HUES48 (cell line): ENCODE measurements around the gene HOXC5.
A peak's percentile ranks its signal among the peaks of the same experiment; 100 is the strongest.

ENCODE experiments used
- H3K27ac ChIP-seq: one replicate; pipeline ENCODE4 v1.7.0; 2013; ENCODE audit warnings: low read depth, low read length, inconsistent platforms
- H3K27me3 ChIP-seq: 2 replicates; pipeline ENCODE4 v1.6.1; 2013; ENCODE audit warnings: mild to moderate bottlenecking, low read length; ENCODE audit not compliant: control insufficient read depth, insufficient read depth
- H3K36me3 ChIP-seq: 2 replicates; pipeline ENCODE4 v1.6.1; 2013; ENCODE audit warnings: low read length; ENCODE audit not compliant: control insufficient read depth, insufficient read depth
- H3K4me1 ChIP-seq: 2 replicates; pipeline ENCODE4 v1.6.1; 2013; ENCODE audit warnings: mild to moderate bottlenecking, low read length; ENCODE audit not compliant: control insufficient read depth, insufficient read depth
- H3K4me3 ChIP-seq: 2 replicates; pipeline ENCODE4 v1.5.1; 2013; ENCODE audit warnings: mild to moderate bottlenecking, low read depth, low read length
- H3K9ac ChIP-seq: 2 replicates; pipeline ENCODE4 v1.6.1; 2013; ENCODE audit warnings: mild to moderate bottlenecking, low read depth, low read length, moderate library complexity
- H3K9me3 ChIP-seq: 2 replicates; pipeline ENCODE4 v1.6.1; 2013; ENCODE audit warnings: low read length; ENCODE audit not compliant: control insufficient read depth, insufficient read depth

Gene HOXC5

GRCh38 chr12:54032086-54032619 lies 697 bp upstream of the HOXC5 start:
- H3K4me3 ChIP-seq: no peak overlapping the region
- no peaks in the 10 kb centered on the region for H3K9me3 ChIP-seq
- H3K9ac ChIP-seq: no peak overlapping the region
- H3K36me3 ChIP-seq: no peaks in the 10 kb centered on the region
- no peak overlapping the region for H3K27ac ChIP-seq
- peaks cover 7% of the 10 kb centered on the region; the same call in 1 of the 2 replicates for H3K4me1 ChIP-seq
- peaks cover 100% of the 10 kb centered on the region for H3K27me3 ChIP-seq

DNA sequence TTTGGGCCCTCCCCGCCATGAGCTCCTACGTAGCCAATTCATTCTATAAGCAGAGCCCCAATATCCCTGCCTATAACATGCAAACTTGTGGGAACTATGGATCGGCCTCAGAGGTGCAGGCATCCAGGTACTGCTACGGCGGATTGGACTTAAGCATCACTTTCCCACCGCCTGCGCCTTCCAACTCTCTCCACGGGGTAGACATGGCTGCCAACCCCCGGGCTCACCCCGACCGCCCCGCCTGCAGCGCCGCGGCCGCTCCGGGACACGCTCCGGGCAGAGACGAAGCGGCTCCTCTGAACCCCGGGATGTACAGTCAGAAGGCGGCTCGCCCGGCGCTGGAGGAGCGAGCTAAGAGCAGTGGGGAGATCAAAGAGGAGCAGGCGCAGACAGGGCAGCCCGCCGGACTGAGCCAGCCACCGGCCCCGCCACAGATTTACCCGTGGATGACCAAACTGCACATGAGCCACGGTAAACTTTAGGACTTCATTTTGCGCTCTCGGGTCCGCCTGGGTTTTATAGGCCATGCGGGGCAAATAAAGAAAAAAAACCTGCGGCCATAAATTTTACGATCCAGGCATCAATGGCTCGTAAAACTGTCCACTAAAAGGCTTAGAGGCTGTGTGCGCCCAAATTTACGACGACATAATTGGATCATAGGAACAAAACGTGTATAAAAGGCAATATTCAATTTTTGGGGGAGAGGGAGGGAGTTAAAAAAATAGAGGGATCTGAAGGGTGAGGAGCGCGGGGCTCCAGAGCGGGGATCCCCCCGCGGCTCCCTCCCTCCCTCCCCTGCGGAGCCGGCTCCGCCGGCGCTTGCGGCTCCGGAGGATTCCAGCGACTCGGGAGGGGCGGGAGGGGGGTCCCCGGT lies 493 bp downstream of the HOXC5 start:
- Histone ChIP-seq H3K9ac (no peak overlapping the region), H3K9me3 (no peaks in the 10 kb centered on the region), H3K27ac (no peak overlapping the region), H3K4me3 (0 out of 2 replicates have a peak overlapping the region, but pooled peaks have one; percentile 9), H3K4me1 (peaks cover 7% of the 10 kb centered on the region; the same call in 1 of the 2 replicates), H3K27me3 (peaks cover 100% of the 10 kb centered on the region), H3K36me3 (no peaks in the 10 kb centered on the region)

DNA sequence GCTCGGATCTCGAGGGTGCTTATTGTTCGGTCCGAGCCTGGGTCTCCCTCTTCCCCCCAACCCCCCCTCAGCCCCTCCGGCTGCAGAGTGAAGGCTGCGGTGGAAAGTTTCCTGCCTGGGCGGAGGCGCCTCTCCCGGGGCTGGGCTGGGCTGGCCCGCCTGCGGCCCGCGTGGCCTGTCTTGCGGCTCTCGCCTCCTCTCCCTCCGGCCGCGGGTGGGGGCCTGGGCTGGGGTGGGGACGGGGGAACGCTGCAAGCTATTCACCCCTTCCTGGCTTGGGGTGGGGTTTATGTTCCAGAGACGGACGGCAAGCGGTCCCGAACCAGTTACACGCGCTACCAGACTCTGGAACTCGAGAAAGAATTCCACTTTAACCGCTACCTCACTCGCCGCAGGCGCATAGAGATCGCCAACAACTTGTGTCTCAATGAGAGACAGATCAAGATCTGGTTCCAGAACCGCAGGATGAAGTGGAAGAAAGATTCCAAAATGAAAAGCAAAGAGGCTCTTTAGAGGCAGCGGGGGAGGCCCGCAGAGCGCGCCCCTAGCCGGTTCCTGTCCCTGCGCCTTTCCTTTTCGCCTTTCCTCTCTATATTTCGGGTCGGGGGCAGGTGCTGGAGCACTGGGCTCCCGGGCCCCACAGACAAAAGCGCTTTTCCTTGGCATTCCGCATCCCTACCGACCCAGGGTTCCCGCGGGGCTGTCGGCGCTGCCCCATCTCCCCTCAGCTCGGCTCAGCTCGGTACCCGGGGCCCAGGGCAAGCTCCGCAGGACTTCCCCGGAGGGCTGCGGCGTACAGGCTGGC lies 1.3 kb downstream of the HOXC5 start:
- H3K36me3 ChIP-seq: no peaks in the 10 kb centered on the region
- H3K27me3 ChIP-seq: peaks cover 100% of the 10 kb centered on the region
- peaks cover 5% of the 10 kb centered on the region; the same call in 1 of the 2 replicates for H3K4me1 ChIP-seq
- H3K9ac ChIP-seq: no peak overlapping the region
- no peaks in the 10 kb centered on the region for H3K9me3 ChIP-seq
- no peak overlapping the region for H3K4me3 ChIP-seq
- H3K27ac ChIP-seq: no peak overlapping the region

- Histone ChIP-seq H3K27ac (no peak overlapping the region), H3K36me3 (no peaks in the 10 kb centered on the region), H3K9me3 (no peaks in the 10 kb centered on the region), H3K9ac (no peak overlapping the region), H3K27me3 (peaks cover 100% of the 10 kb centered on the region), H3K4me3 (no peak overlapping the region), H3K4me1 (peaks cover 5% of the 10 kb centered on the region; the same call in 1 of the 2 replicates)
Measured at GRCh38 chr12:54034785-54035310, 2.0 kb downstream of the HOXC5 start.

GRCh38 chr12:54035568-54036264 lies 2.9 kb downstream of the HOXC5 start:
- H3K36me3 ChIP-seq: no peaks in the 10 kb centered on the region
- no peak overlapping the region for H3K4me3 ChIP-seq
- peaks cover 5% of the 10 kb centered on the region; the same call in 1 of the 2 replicates for H3K4me1 ChIP-seq
- no peak overlapping the region for H3K9ac ChIP-seq
- H3K27me3 ChIP-seq: peaks cover 100% of the 10 kb centered on the region
- no peaks in the 10 kb centered on the region for H3K9me3 ChIP-seq
- no peak overlapping the region for H3K27ac ChIP-seq

- Histone ChIP-seq H3K27ac (no peak overlapping the region), H3K27me3 (peaks cover 100% of the 10 kb centered on the region), H3K9me3 (no peaks in the 10 kb centered on the region), H3K4me1 (peaks cover 5% of the 10 kb centered on the region; the same call in 1 of the 2 replicates), H3K36me3 (no peaks in the 10 kb centered on the region), H3K9ac (no peak overlapping the region), H3K4me3 (no peak overlapping the region)
Measured at GRCh38 chr12:54036620-54037359, 3.9 kb downstream of the HOXC5 start.

DNA sequence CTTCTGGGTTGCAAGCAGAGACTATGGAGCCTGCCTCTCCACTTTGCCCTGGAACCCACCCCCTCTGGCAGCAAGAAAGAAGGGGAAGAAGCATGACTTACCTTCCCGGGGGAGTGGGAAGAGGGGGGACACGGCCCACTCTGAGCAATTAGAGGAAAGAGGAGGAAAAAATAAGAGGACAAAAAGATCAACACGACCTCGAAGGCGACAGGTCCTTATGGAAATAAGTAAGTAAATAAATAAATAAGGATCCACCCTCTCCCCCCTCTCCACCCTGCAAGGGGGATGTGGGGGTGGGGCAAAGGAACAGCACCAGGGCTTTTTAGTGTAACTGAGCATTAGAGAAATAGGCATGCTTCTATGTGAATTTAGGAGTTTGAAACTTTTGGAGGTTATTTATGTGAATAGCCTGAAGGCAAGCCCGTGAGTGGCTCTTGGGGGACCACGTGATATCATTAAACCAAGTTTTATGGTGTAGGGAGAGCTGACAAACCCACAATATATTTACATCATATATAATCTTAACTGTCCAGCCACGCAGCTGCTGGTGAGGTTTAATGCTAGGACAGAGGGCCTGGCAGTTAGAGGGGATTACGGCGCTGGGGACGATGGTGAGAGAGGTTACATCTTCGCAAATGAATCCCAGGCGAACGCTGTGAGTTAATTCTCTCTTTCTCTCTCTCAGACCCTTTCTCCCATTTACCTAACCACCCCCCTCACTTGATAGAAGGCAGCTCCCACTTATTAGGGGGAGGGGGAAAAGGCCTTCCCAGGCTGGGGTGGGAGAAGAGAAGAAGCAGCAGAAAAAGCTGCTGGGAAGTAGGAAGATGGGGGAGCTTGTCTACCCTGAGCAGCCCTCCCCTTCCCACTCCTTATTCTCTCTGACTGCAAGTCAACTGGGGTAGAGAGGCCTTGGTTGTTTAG lies 4.8 kb downstream of the HOXC5 start:
- peaks cover 100% of the 10 kb centered on the region for H3K27me3 ChIP-seq
- H3K27ac ChIP-seq: no peak overlapping the region
- peaks cover 5% of the 10 kb centered on the region; the same call in 1 of the 2 replicates for H3K4me1 ChIP-seq
- H3K36me3 ChIP-seq: no peaks in the 10 kb centered on the region
- H3K9ac ChIP-seq: no peak overlapping the region
- no peak overlapping the region for H3K4me3 ChIP-seq
- no peaks in the 10 kb centered on the region for H3K9me3 ChIP-seq

GRCh38 chr12:54038284-54038870 lies 5.5 kb downstream of the HOXC5 start:
- no peaks in the 10 kb centered on the region for H3K36me3 ChIP-seq
- H3K4me3 ChIP-seq: no peak overlapping the region
- peaks cover 100% of the 10 kb centered on the region for H3K27me3 ChIP-seq
- no peaks in the 10 kb centered on the region for H3K9me3 ChIP-seq
- H3K9ac ChIP-seq: no peak overlapping the region
- no peaks in the 10 kb centered on the region for H3K4me1 ChIP-seq
- no peak overlapping the region for H3K27ac ChIP-seq

DNA sequence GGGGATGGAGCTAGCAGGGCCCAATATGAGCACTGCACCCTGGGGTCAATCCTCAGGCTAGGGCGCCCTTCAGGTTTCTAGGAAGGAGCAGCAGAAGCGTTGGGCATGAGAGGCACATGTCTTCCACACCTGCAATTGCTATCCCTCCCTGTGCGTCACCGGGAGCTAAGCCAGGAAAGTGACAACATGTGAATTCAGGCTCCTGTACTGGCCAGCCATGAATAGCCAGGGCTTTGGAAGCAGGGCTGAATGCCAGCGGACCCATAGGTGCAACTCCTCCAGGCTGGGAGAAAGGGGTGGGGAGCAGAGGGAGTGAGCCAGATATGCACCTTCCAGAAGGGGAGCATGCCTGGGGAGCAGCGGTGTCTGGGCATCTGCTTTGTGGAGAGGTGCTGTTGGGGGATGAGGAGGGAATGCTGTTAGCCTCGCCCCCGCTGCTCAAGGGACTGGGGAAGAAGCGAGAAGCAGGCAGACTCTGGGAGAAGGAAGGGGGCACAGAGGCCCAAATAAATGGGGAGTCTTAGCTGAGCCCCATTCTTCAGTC lies 6.1 kb downstream of the HOXC5 start:
- Histone ChIP-seq H3K27ac (no peak overlapping the region), H3K4me3 (no peak overlapping the region), H3K36me3 (no peaks in the 10 kb centered on the region), H3K9me3 (no peaks in the 10 kb centered on the region), H3K9ac (no peak overlapping the region), H3K4me1 (no peaks in the 10 kb centered on the region), H3K27me3 (peaks cover 100% of the 10 kb centered on the region)
